PFSK-1 (cell line): ENCODE measurements around the gene COPS8.

Experiments used
- POLR2AphosphoS5 ChIP-seq: IDR thresholded peaks from 2 replicates; pipeline ENCODE4 v1.6.1; 2012; ENCODE audit warnings: low read depth, mild to moderate bottlenecking, control low read depth, low read length, moderate library complexity
- TAF1 ChIP-seq: IDR thresholded peaks from 2 replicates; pipeline ENCODE4 v1.6.1; 2012; ENCODE audit warnings: low read length, control low read depth, borderline replicate concordance; ENCODE audit not compliant: insufficient read depth

DNA sequence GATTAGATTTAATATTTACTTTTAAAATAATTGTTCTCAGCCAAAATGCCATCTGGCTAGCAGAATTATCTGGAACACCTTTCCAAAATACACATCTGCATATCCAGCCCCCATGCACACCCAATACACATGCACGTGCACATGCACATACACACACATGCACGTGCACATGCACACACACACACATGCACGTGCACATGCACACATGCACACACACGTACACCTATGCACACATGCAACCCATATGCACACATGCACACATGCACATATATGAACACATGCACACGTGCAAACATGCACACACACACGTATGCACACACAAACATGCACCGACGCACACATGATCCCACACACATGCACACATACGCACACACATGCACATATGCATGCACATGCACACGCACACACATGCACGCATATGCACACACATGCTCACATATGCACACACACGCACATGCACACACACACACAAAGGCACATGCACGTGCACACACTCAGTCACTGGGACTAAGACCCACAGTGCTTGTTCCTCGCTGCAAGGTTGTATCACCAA is 53.5 kb downstream of the COPS8 start:
- TF ChIP-seq TAF1 (no peak), POLR2AphosphoS5 (no peak)
